SU-DHL-6 (cell line): ENCODE measurements around the gene CSF2RB.

ENCODE experiments used
- CTCF ChIP-seq: fragments of 200-600 bp; sonication (generic); IDR thresholded peaks from one replicate; pipeline ENCODE4 v1.5.1; 2017; ENCODE audit warnings: antibody characterized with exemption, mild to moderate bottlenecking, low read length, moderate library complexity; ENCODE audit not compliant: insufficient read depth, poor library complexity, severe bottlenecking
- EZH2phosphoT487 ChIP-seq: fragments of 200-600 bp; sonication (generic), shearing (Covaris generic); conservative IDR thresholded peaks from 2 replicates; pipeline ENCODE4 v1.6.1; 2018; ENCODE audit warnings: mild to moderate bottlenecking, antibody characterized with exemption, low read length, moderate library complexity, mixed read lengths

GRCh38 chr22:36900880-36901279, 12.5 kb upstream of the CSF2RB start:
- TF ChIP-seq CTCF (no peak), EZH2phosphoT487 (no peak)
